ENCODE results near the gene ANKRD2.

The ANKRD2 gene, protein sequence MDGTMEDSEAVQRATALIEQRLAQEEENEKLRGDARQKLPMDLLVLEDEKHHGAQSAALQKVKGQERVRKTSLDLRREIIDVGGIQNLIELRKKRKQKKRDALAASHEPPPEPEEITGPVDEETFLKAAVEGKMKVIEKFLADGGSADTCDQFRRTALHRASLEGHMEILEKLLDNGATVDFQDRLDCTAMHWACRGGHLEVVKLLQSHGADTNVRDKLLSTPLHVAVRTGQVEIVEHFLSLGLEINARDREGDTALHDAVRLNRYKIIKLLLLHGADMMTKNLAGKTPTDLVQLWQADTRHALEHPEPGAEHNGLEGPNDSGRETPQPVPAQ

DNA sequence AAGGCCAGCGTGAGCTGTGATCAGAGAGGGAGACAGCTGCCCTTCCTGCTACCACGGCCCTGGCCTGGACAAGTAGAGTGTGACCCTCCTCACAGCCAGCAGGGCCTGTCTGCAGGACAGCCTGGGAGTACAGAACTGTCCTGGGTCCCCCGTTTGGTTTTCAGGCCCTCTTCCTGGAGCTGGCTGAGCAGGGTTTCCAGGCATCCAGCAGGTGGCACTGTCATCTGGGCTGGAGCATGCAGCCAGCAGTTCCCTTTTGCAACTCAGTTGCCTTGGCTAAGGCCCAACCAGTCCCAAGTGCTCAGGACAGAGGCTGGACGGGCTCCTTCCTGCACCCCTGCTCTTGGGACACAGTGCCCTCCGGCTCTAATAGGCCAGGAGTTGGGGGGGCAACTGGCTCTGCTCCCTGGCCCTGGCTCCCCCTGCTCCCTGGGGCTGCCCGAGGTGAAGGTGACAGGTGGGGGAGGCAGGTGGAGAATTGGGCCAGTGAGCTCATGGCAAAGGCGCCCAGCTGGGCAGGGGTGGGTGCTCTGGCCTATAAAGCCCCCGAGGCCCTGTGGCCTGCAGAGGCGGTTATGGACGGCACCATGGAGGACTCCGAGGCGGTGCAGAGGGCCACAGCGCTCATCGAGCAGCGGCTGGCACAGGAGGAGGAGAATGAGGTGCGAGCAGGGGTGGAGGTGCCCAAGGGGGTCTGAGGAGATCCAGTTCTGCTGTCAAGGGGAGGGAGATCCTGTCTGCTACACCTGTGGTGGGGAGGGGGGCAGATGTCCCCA lies at the start of gene ANKRD2:
Gene ANKRD2, plus strand, starts transcription at position 566 of the 776 bp plus-strand sequence. Its CDS starts 10 bp downstream, at position 576.
- Histone ChIP-seq H3K9me2 (replicated peaks; ENCODE audit: insufficient read depth, low read length) (no peaks in the 10 kb centered on the region), H3K9ac (ENCODE audit: low read length) (no peak within 1 kb of the TSS), H3K27me3 (ENCODE audit: low read length) (no peaks in the 10 kb centered on the region), H3K9me3 (ENCODE audit: insufficient read depth, low read length) (no peaks in the 10 kb centered on the region), H3K4me3 (ENCODE audit: insufficient read depth, low read length, poor library complexity, severe bottlenecking) (no peak within 1 kb of the TSS), H4K20me1 (ENCODE audit: low read depth, low read length) (no peaks in the 10 kb centered on the region), H3K4me2 (ENCODE audit: low read depth, low read length, poor library complexity, severe bottlenecking) (no peak within 1 kb of the TSS), H3K27ac (ENCODE audit: low read depth, low read length) (no peak within 1 kb of the TSS), H3K36me3 (ENCODE audit: low read length) (no peaks in the 10 kb centered on the region), H3F3A (ENCODE audit: insufficient read depth) (no peaks in the 10 kb centered on the region), H2AFZ (ENCODE audit: low read depth, low read length, severe bottlenecking) (no peak within 1 kb of the TSS), H3K79me2 (ENCODE audit: insufficient read depth, low read length) (no peaks in the 10 kb centered on the region)
- no peak for TF ChIP-seq EZH2phosphoT487 (conservative IDR thresholded peaks at IDR 0.05; ENCODE audit: low read length)
- TF ChIP-seq, protein P1, sequence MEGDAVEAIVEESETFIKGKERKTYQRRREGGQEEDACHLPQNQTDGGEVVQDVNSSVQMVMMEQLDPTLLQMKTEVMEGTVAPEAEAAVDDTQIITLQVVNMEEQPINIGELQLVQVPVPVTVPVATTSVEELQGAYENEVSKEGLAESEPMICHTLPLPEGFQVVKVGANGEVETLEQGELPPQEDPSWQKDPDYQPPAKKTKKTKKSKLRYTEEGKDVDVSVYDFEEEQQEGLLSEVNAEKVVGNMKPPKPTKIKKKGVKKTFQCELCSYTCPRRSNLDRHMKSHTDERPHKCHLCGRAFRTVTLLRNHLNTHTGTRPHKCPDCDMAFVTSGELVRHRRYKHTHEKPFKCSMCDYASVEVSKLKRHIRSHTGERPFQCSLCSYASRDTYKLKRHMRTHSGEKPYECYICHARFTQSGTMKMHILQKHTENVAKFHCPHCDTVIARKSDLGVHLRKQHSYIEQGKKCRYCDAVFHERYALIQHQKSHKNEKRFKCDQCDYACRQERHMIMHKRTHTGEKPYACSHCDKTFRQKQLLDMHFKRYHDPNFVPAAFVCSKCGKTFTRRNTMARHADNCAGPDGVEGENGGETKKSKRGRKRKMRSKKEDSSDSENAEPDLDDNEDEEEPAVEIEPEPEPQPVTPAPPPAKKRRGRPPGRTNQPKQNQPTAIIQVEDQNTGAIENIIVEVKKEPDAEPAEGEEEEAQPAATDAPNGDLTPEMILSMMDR (IDR thresholded peaks at IDR 0.05; ENCODE audit: insufficient read depth, low read length, poor library complexity, severe bottlenecking): peak; percentile 70

DNA sequence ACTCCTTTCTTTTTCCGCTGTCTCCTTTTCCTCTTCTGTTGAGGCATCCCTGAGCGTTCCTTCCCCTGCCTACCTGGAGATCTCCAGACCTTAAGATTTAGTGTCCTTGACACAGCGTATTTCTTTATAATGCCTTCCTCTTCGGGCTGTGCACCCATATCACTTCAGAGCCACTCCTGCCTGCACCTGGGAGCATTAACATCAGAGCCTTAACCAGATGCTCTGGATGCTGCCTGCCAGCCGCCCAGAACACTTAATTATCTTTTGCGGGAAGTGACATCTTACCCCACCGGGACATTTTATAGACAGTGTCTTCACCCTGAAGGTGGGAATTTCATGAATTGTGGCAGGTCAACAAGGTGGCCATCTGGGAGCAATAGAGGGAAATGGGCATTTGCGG lies 49.6 kb upstream of the ANKRD2 start:
- Histone ChIP-seq H3K27me3 (ENCODE audit: low read length) (no peaks in the 10 kb centered on the region), H2AFZ (ENCODE audit: low read depth, low read length, severe bottlenecking) (no peak overlapping the region), H3K79me2 (ENCODE audit: insufficient read depth, low read length) (no peaks in the 10 kb centered on the region), H3K4me3 (ENCODE audit: insufficient read depth, low read length, poor library complexity, severe bottlenecking) (no peak overlapping the region), H3K27ac (ENCODE audit: low read depth, low read length) (no peak overlapping the region), H4K20me1 (ENCODE audit: low read depth, low read length) (no peaks in the 10 kb centered on the region), H3K9me3 (ENCODE audit: insufficient read depth, low read length) (no peaks in the 10 kb centered on the region), H3F3A (ENCODE audit: insufficient read depth) (no peaks in the 10 kb centered on the region), H3K4me2 (ENCODE audit: low read depth, low read length, poor library complexity, severe bottlenecking) (no peak overlapping the region), H3K36me3 (ENCODE audit: low read length) (no peaks in the 10 kb centered on the region), H3K9me2 (replicated peaks; ENCODE audit: insufficient read depth, low read length) (no peaks in the 10 kb centered on the region), H3K9ac (ENCODE audit: low read length) (no peak overlapping the region)
- TF ChIP-seq, protein P1 (IDR thresholded peaks at IDR 0.05; ENCODE audit: insufficient read depth, low read length, poor library complexity, severe bottlenecking): no peak
- no peak for TF ChIP-seq EZH2phosphoT487 (conservative IDR thresholded peaks at IDR 0.05; ENCODE audit: low read length)

DNA sequence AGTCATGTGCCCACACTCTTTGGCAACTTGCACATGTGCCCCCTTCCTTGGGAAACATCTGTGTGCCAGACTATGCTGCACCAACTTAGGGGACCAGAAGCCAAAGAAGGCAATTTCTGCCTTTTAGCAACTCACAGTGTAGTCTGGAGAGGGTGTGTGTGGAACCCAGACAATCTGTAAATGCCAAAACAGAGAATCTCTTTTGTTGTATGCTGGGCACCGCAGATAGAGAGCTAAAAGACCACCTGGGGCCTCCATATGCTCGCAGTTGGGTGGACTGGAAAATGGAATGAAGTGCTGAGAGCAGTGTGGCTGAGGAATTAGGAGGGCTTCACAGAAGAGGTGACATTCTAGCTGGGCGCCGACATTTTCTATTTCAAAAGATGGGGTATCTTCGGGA lies 47.5 kb upstream of the ANKRD2 start:
- no peaks in the 10 kb centered on the region for H3K9me3 ChIP-seq (ENCODE audit: insufficient read depth, low read length)
- no peaks in the 10 kb centered on the region for H3F3A ChIP-seq (ENCODE audit: insufficient read depth)
- TF ChIP-seq, protein P1 (IDR thresholded peaks at IDR 0.05; ENCODE audit: insufficient read depth, low read length, poor library complexity, severe bottlenecking): no peak
- no peak for TF ChIP-seq EZH2phosphoT487 (conservative IDR thresholded peaks at IDR 0.05; ENCODE audit: low read length)
- no peaks in the 10 kb centered on the region for H3K27me3 ChIP-seq (ENCODE audit: low read length)
- H3K4me2 ChIP-seq (ENCODE audit: low read depth, low read length, poor library complexity, severe bottlenecking): no peak overlapping the region
- H3K4me3 ChIP-seq (ENCODE audit: insufficient read depth, low read length, poor library complexity, severe bottlenecking): no peak overlapping the region
- H3K27ac ChIP-seq (ENCODE audit: low read depth, low read length): no peak overlapping the region
- H3K9me2 ChIP-seq (replicated peaks; ENCODE audit: insufficient read depth, low read length): no peaks in the 10 kb centered on the region
- no peaks in the 10 kb centered on the region for H3K79me2 ChIP-seq (ENCODE audit: insufficient read depth, low read length)
- no peaks in the 10 kb centered on the region for H3K36me3 ChIP-seq (ENCODE audit: low read length)
- H2AFZ ChIP-seq (ENCODE audit: low read depth, low read length, severe bottlenecking): no peak overlapping the region
- no peak overlapping the region for H3K9ac ChIP-seq (ENCODE audit: low read length)
- no peaks in the 10 kb centered on the region for H4K20me1 ChIP-seq (ENCODE audit: low read depth, low read length)

Data from SU-DHL-6 (cell line).